B cell (primary cell): ENCODE data around the gene MEF2C. TPM values are rescaled to one million over a fixed set of nuclear protein-coding genes. Genes with fewer than 3 reads are reported as not detected.

Source experiments
- ATAC-seq: fragments of 200-7000 bp; cut with Tn5 transposase; one replicate; pipeline ENCODE4 v1.10.0; 2021; ENCODE audit warnings: low read depth, mild to moderate bottlenecking, moderate number of reproducible peaks, moderate library complexity
- CTCF ChIA-PET: fragments of 350-600 bp; sonication (Branson Sonifier 250); formaldehyde crosslinking; loops from one replicate; lab custom pipeline; 2021; ENCODE audit warnings: antibody characterized with exemption, inconsistent platforms; lab: Charles Lee
- POLR2A ChIA-PET: fragments of 350-600 bp; sonication (Branson Sonifier 250); formaldehyde crosslinking; loops from one replicate; lab custom pipeline; 2021; ENCODE audit warnings: antibody characterized with exemption; lab: Charles Lee
- DNase-seq: peaks from one replicate; pipeline ENCODE4 v3.0.0; 2013
- H2AFZ ChIP-seq: 2 replicates; pipeline ENCODE4 v1.6.1; 2012; ENCODE audit warnings: mild to moderate bottlenecking, low read depth, low read length; ENCODE audit not compliant: insufficient read depth, poor library complexity, severe bottlenecking
- H3K27ac ChIP-seq, 2 donors: 1 replicate in 1 of 2; 2 replicates in 1 of 2; pipeline ENCODE4 v1.5.1; 2012 to 2013; ENCODE audit warnings: low read length in 2 of 2, mild to moderate bottlenecking in 2 of 2, moderate library complexity in 1 of 2
- H3K27me3 ChIP-seq, 4 experiments: fragments of 200-600 bp in 1 of 4; sonication (generic) in 1 of 4; replicated peaks in 1 of 4; 1 replicate in 2 of 4; 2 replicates in 2 of 4; pipeline versions ENCODE4 v1.6.1 to v1.7.0; 2013 to 2016; ENCODE audit warnings: low read length in 3 of 4, mild to moderate bottlenecking in 2 of 4, mixed read lengths in 1 of 4, moderate library complexity in 1 of 4; ENCODE audit not compliant: insufficient read depth in 4 of 4, control insufficient read depth in 3 of 4; ENCODE audit errors: control extremely low read depth in 1 of 4
- H3K36me3 ChIP-seq, 2 experiments: replicated peaks in 1 of 2; 1 replicate in 1 of 2; 2 replicates in 1 of 2; pipeline versions ENCODE4 v1.6.1 to v1.7.1; 2013; ENCODE audit warnings: low read length in 1 of 2; ENCODE audit not compliant: insufficient read depth in 2 of 2, control insufficient read depth in 1 of 2; ENCODE audit errors: control extremely low read depth in 1 of 2, extremely low read depth in 1 of 2
- H3K4me1 ChIP-seq, 2 donors: fragments of 200-600 bp in 1 of 2; sonication (generic) in 1 of 2; 1 replicate in 1 of 2; 2 replicates in 1 of 2; pipeline versions ENCODE4 v1.5.1 to v1.6.1; 2013 to 2017; ENCODE audit warnings: low read length in 2 of 2; ENCODE audit not compliant: control insufficient read depth in 2 of 2, insufficient read depth in 2 of 2
- H3K4me2 ChIP-seq: replicated peaks from 2 replicates; pipeline ENCODE3; 2012; ENCODE audit warnings: mild to moderate bottlenecking, low read depth, low read length; ENCODE audit not compliant: poor library complexity, severe bottlenecking
- H3K4me3 ChIP-seq, 5 experiments: fragments of 200-600 bp in 1 of 5; sonication (generic) in 1 of 5; 1 replicate in 3 of 5; 2 replicates in 2 of 5; pipeline versions ENCODE4 v1.5.1 to v1.7.0; 2011 to 2016; ENCODE audit warnings: low read length in 4 of 5, mild to moderate bottlenecking in 4 of 5, low read depth in 2 of 5, control low read depth in 1 of 5, moderate library complexity in 1 of 5; ENCODE audit not compliant: insufficient read depth in 1 of 5; ENCODE audit errors: control extremely low read depth in 1 of 5, extremely low read depth in 1 of 5
- H3K79me2 ChIP-seq: fragments of 200-600 bp; sonication (generic); one replicate; pipeline ENCODE4 v1.6.0; 2016; ENCODE audit warnings: low read length; ENCODE audit not compliant: control insufficient read depth, insufficient read depth
- H3K9ac ChIP-seq: fragments of 200-600 bp; sonication (generic); 2 replicates; pipeline ENCODE4 v1.6.1; 2017; ENCODE audit warnings: mild to moderate bottlenecking, low read length, moderate library complexity
- H3K9me3 ChIP-seq, 3 donors: one replicate each; pipeline versions ENCODE4 v1.6.1 to v1.7.1; 2013; ENCODE audit warnings: low read length in 2 of 3; ENCODE audit not compliant: control insufficient read depth in 2 of 3, insufficient read depth in 1 of 3; ENCODE audit errors: control extremely low read depth in 1 of 3
- H4K20me1 ChIP-seq: 2 replicates; pipeline ENCODE4 v1.6.0; 2012; ENCODE audit warnings: mild to moderate bottlenecking, low read length; ENCODE audit not compliant: insufficient read depth, control insufficient read depth, poor library complexity, severe bottlenecking
- H3K27ac Mint-ChIP-seq: one replicate; pipeline ENCODE4 v1.8.0; 2021; ENCODE audit warnings: mixed read lengths
- H3K27me3 Mint-ChIP-seq: one replicate; pipeline ENCODE4 v1.8.0; 2021; ENCODE audit warnings: mixed read lengths
- H3K4me1 Mint-ChIP-seq: one replicate; pipeline ENCODE4 v1.8.0; 2021; ENCODE audit warnings: mixed read lengths
- H3K4me3 Mint-ChIP-seq: one replicate; pipeline ENCODE4 v1.8.0; 2021; ENCODE audit warnings: mixed read lengths
- H3K9me3 Mint-ChIP-seq: one replicate; pipeline ENCODE4 v1.8.0; 2022; ENCODE audit warnings: mixed read lengths; ENCODE audit not compliant: insufficient read depth
- CTCF ChIP-seq: fragments of 200-600 bp; IDR thresholded peaks from one replicate; pipeline ENCODE4 v1.8.0; 2022; ENCODE audit warnings: antibody characterized with exemption, mild to moderate bottlenecking
- EZH2 ChIP-seq: IDR thresholded peaks from 2 replicates; pipeline ENCODE4 v1.6.1; 2012; ENCODE audit warnings: borderline replicate concordance, low read depth, mild to moderate bottlenecking, moderate library complexity, low read length; ENCODE audit not compliant: insufficient read depth, poor library complexity, severe bottlenecking
- WGBS: methylation state at CpG from one replicate; pipeline ENCODE4 v1.1.5; 2013; ENCODE audit warnings: missing lambda C conversion rate; ENCODE audit not compliant: insufficient coverage; 5-methylcytosine and 5-hydroxymethylcytosine counted together
- intact Hi-C: fragments of 100-400 bp; cut with micrococcal nuclease; formaldehyde crosslinking; loops from one replicate; pipeline ENCODE4 v1.10.0; 2022
- polyA plus RNA-seq: library from polyadenylated mRNA; depleted of rRNA; stranded (reverse); fragments of >200 nt; gene quantifications from 2 replicates; pipeline ENCODE4 v1.2.3, GENCODE V29; 2012
- total RNA-seq, 2 donors: library from RNA; stranded (reverse); fragments of 120-200 nt in 1 of 2; gene quantifications; 1 replicate in 1 of 2; 2 replicates in 1 of 2; pipeline versions ENCODE4 v1.2.3 to v1.2.4, GENCODE V29; 2013 to 2022

The MEF2C gene
- total and polyA plus RNA-seq, 2 donors (not counting 1 experiment from before 2014, with no cell fraction given): 97.4 to 354 TPM

GRCh38 chr5:88761269-88761850 lies 121.6 kb downstream of the MEF2C start:
- Histone ChIP-seq H3K9ac (no peak overlapping the region), H3K27ac (peak overlapping the region in 1 of 2 donors; percentile 45), H3K4me3 (no peak overlapping the region), H3K4me1 (no peaks in the 10 kb centered on the region), H3K9me3 (no peaks in the 10 kb centered on the region), H3K4me2 (no peak overlapping the region), H2AFZ (no peak overlapping the region), H3K36me3 (peaks cover 5 to 74% of the 10 kb centered on the region in 2 experiments), H4K20me1 (peaks cover 4% of the 10 kb centered on the region), H3K79me2 (peaks cover 47% of the 10 kb centered on the region), H3K27me3 (no peaks in the 10 kb centered on the region)
- Mint-ChIP-seq H3K4me1 (peaks cover 22% of the 10 kb centered on the region), H3K27ac (peak overlapping the region; percentile 47), H3K9me3 (no peaks in the 10 kb centered on the region), H3K27me3 (no peaks in the 10 kb centered on the region), H3K4me3 (no peak overlapping the region)
- no CpG with 5 or more reads among the region's 8 CpGs for WGBS
- TF ChIP-seq EZH2 (no peak), CTCF (no peak)
- ATAC-seq: no peak
- ChIA-PET POLR2A (interaction anchor here (1.6 kb wide), 1 partner anchor 13 kb away, joined by 4 read pairs; no protein-coding TSS in a partner anchor), CTCF (interaction anchor here (0.7 to 1.6 kb wide), 4 partner anchors 31 to 61 kb away, joined by 3 to 7 read pairs (median 4); no protein-coding TSS in a partner anchor)
- DNase-seq: no peak
- intact Hi-C loops: no loop called here

GRCh38 chr5:88760527-88760926 lies 122.5 kb downstream of the MEF2C start:
- Histone ChIP-seq H3K27me3 (no peaks in the 10 kb centered on the region), H3K9ac (no peak overlapping the region), H3K27ac (peak overlapping the region in 1 of 2 donors; percentile 45), H3K9me3 (no peaks in the 10 kb centered on the region), H3K36me3 (peaks cover 5 to 74% of the 10 kb centered on the region in 2 experiments), H4K20me1 (peaks cover 4% of the 10 kb centered on the region), H3K4me2 (no peak overlapping the region), H3K4me3 (no peak overlapping the region), H3K4me1 (no peaks in the 10 kb centered on the region), H2AFZ (no peak overlapping the region), H3K79me2 (peaks cover 45% of the 10 kb centered on the region)
- Mint-ChIP-seq H3K9me3 (no peaks in the 10 kb centered on the region), H3K4me1 (peaks cover 22% of the 10 kb centered on the region), H3K4me3 (no peak overlapping the region), H3K27ac (peak overlapping the region; percentile 20), H3K27me3 (no peaks in the 10 kb centered on the region)
- TF ChIP-seq EZH2 (no peak), CTCF (no peak)
- no peak for ATAC-seq
- intact Hi-C loops: no loop called here
- DNase-seq: no peak
- ChIA-PET POLR2A (no interaction called here), CTCF (interaction anchor here (3.6 kb wide), 1 partner anchor 32 kb away, joined by 15 read pairs; no protein-coding TSS in a partner anchor)
- no CpG with 5 or more reads among the region's 4 CpGs for WGBS
